GM21737 (cell line): ENCODE results near the gene DIP2A.

Experiments used
- ATAC-seq: cut with Tn5 transposase; IDR thresholded peaks from one replicate; pipeline ENCODE4 v1.9.1; 2021; ENCODE audit warnings: mild to moderate bottlenecking, moderate library complexity; ENCODE audit not compliant: unreplicated experiment

The DIP2A gene

GRCh38 chr21:46552274-46552673, 93.6 kb downstream of the DIP2A start:
- ATAC-seq = no peak

- ATAC-seq = no peak
Observed at GRCh38 chr21:46552865-46553379, 94.2 kb downstream of the DIP2A start.

- ATAC-seq = no peak
Observed at GRCh38 chr21:46553993-46554392, 95.3 kb downstream of the DIP2A start.

- no peak for ATAC-seq
Observed at GRCh38 chr21:46554431-46555224, 95.9 kb downstream of the DIP2A start.

GRCh38 chr21:46555225-46555617, 96.5 kb downstream of the DIP2A start:
- no peak for ATAC-seq

- no peak for ATAC-seq
Observed at GRCh38 chr21:46555678-46556077, 97.0 kb downstream of the DIP2A start.

GRCh38 chr21:46556802-46557201, 98.1 kb downstream of the DIP2A start:
- ATAC-seq = no peak

GRCh38 chr21:46557469-46557868, 98.8 kb downstream of the DIP2A start:
- ATAC-seq = no peak

- ATAC-seq = no peak
Observed at GRCh38 chr21:46557919-46558392, 99.3 kb downstream of the DIP2A start.

- no peak for ATAC-seq
Observed at GRCh38 chr21:46559291-46559983, 100.7 kb downstream of the DIP2A start.

GRCh38 chr21:46560568-46561444, 102.1 kb downstream of the DIP2A start:
- ATAC-seq = no peak

- no peak for ATAC-seq
Observed at GRCh38 chr21:46561445-46562090, 102.9 kb downstream of the DIP2A start.

- ATAC-seq = no peak
Observed at GRCh38 chr21:46562472-46562871, 103.8 kb downstream of the DIP2A start.

GRCh38 chr21:46562964-46563607, 104.4 kb downstream of the DIP2A start:
- ATAC-seq = no peak

GRCh38 chr21:46564391-46564790, 105.7 kb downstream of the DIP2A start:
- ATAC-seq = no peak

- no peak for ATAC-seq
Observed at GRCh38 chr21:46567348-46567747, 108.7 kb downstream of the DIP2A start.

GRCh38 chr21:46568562-46568961, 109.9 kb downstream of the DIP2A start:
- ATAC-seq = no peak

- no peak for ATAC-seq
Observed at GRCh38 chr21:46569081-46569480, 110.4 kb downstream of the DIP2A start.

GRCh38 chr21:46570119-46570518, 111.4 kb downstream of the DIP2A start:
- ATAC-seq = no peak

- ATAC-seq = no peak
Observed at GRCh38 chr21:46570631-46571030, 111.9 kb downstream of the DIP2A start.
